H54 (cell line): ENCODE results near the gene NHLH1.
A peak's percentile ranks its signal among the peaks of the same experiment; 100 is the strongest.

Source experiments
- DNase-seq: peaks from one replicate; pipeline ENCODE4 v3.0.0; 2011; ENCODE audit warnings: low spot score, mixed read lengths; ENCODE audit not compliant: insufficient read length
- FAIRE-seq: peaks from 3 replicates; lab custom pipeline; 2011; peaks lifted over from hg19 to GRCh38; lab: Jason Lieb, UNC
- POLR2A ChIP-seq: IDR thresholded peaks from 2 replicates; pipeline ENCODE4 v1.6.1; 2011; ENCODE audit warnings: low read depth, mild to moderate bottlenecking, low read length

The NHLH1 gene

GRCh38 chr1:160363951-160364735 lies 2.7 kb upstream of the NHLH1 start:
- no peak for TF ChIP-seq POLR2A
- DNase-seq = no peak
- no peak for FAIRE-seq

- DNase-seq (no peak), FAIRE-seq (no peak)
- no peak for TF ChIP-seq POLR2A
Measured at GRCh38 chr1:160365325-160365724, 1.5 kb upstream of the NHLH1 start.

- no peak for TF ChIP-seq POLR2A
- no peak for DNase-seq
- no peak for FAIRE-seq
Measured at GRCh38 chr1:160367516-160367900, 637 bp downstream of the NHLH1 start.

GRCh38 chr1:160367934-160368923 lies 1.4 kb downstream of the NHLH1 start:
- DNase-seq (no peak), FAIRE-seq (no peak)
- no peak for TF ChIP-seq POLR2A

GRCh38 chr1:160369087-160369486 lies 2.2 kb downstream of the NHLH1 start:
- TF ChIP-seq POLR2A = no peak
- FAIRE-seq = no peak
- DNase-seq = no peak

- FAIRE-seq (no peak), DNase-seq (no peak)
- no peak for TF ChIP-seq POLR2A
Measured at GRCh38 chr1:160370561-160371345, 3.9 kb downstream of the NHLH1 start.

- FAIRE-seq (no peak), DNase-seq (no peak)
- no peak for TF ChIP-seq POLR2A
Measured at GRCh38 chr1:160371346-160371631, 4.4 kb downstream of the NHLH1 start.

- TF ChIP-seq POLR2A = no peak
- DNase-seq = no peak
- no peak for FAIRE-seq
Measured at GRCh38 chr1:160371756-160372155, 4.9 kb downstream of the NHLH1 start.

- FAIRE-seq (no peak), DNase-seq (no peak)
- no peak for TF ChIP-seq POLR2A
Measured at GRCh38 chr1:160373696-160374095, 6.8 kb downstream of the NHLH1 start.

GRCh38 chr1:160374306-160375110 lies 7.6 kb downstream of the NHLH1 start:
- TF ChIP-seq POLR2A = no peak
- no peak for DNase-seq
- FAIRE-seq = no peak

- FAIRE-seq (no peak), DNase-seq (peak; percentile 50)
- no peak for TF ChIP-seq POLR2A
Measured at GRCh38 chr1:160375788-160376524, 9.1 kb downstream of the NHLH1 start.

GRCh38 chr1:160376525-160377131 lies 9.8 kb downstream of the NHLH1 start:
- no peak for FAIRE-seq
- TF ChIP-seq POLR2A = no peak
- DNase-seq = peak; percentile 66
